Measurements from ENCODE around the gene NEAT1.
A peak's percentile ranks its signal among the peaks of the same experiment; 100 is the strongest.
"Not testable (repeated sequence)": the region's sequence is repeated elsewhere in the genome, so short reads cannot be mapped to it uniquely, and the experiment has no call there.

The NEAT1 gene

GRCh38 chr11:65456418-65456817 is 33.8 kb downstream of the NEAT1 start:
- DNase-seq, result no peak

- no peak for DNase-seq
These were observed 37.0 kb downstream of the NEAT1 start for GRCh38 chr11:65459552-65459951.

GRCh38 chr11:65465471-65465870 is 42.9 kb downstream of the NEAT1 start:
- DNase-seq, result not testable (repeated sequence)

GRCh38 chr11:65467306-65467705 is 44.7 kb downstream of the NEAT1 start:
- not testable (repeated sequence) for DNase-seq

- DNase-seq, result peak; percentile 55
These were observed 46.3 kb downstream of the NEAT1 start for GRCh38 chr11:65468874-65469333.

GRCh38 chr11:65470433-65471049 is 47.9 kb downstream of the NEAT1 start:
- no peak for DNase-seq

GRCh38 chr11:65471447-65471891 is 48.9 kb downstream of the NEAT1 start:
- no peak for DNase-seq

GRCh38 chr11:65472588-65473277 is 50.1 kb downstream of the NEAT1 start:
- not testable (repeated sequence) for DNase-seq

GRCh38 chr11:65473278-65473860 is 50.8 kb downstream of the NEAT1 start:
- DNase-seq, result no peak

GRCh38 chr11:65474864-65475263 is 52.3 kb downstream of the NEAT1 start:
- no peak for DNase-seq

- no peak for DNase-seq
These were observed 54.1 kb downstream of the NEAT1 start for GRCh38 chr11:65476632-65477148.

- peak; percentile 93 for DNase-seq
These were observed 54.8 kb downstream of the NEAT1 start for GRCh38 chr11:65477149-65477965.

- DNase-seq, result no peak
These were observed 56.0 kb downstream of the NEAT1 start for GRCh38 chr11:65478388-65479183.

GRCh38 chr11:65479184-65480145 is 56.9 kb downstream of the NEAT1 start:
- no peak for DNase-seq

- DNase-seq, result no peak
These were observed 59.8 kb downstream of the NEAT1 start for GRCh38 chr11:65482306-65482850.

GRCh38 chr11:65485920-65486219 is 63.3 kb downstream of the NEAT1 start:
- no peak for DNase-seq

GRCh38 chr11:65486570-65487466 is 64.2 kb downstream of the NEAT1 start:
- DNase-seq, result no peak

- DNase-seq, result no peak
These were observed 65.1 kb downstream of the NEAT1 start for GRCh38 chr11:65487467-65488272.
